ENCODE measurements around the gene FOSB.

GRCh38 chr19:45428384-45429231, 39.2 kb upstream of the FOSB start:
- TF ChIP-seq EP300 (IDR thresholded peaks at IDR 0.05) (no peak), CTCF (IDR thresholded peaks at IDR 0.05) (peak in 2 of 3 donors; percentile 48 to 53), POLR2A (IDR thresholded peaks at IDR 0.05) (no peak)

Measured in ovary (tissue), 3 donors.